ENCODE measurements around the gene CACNA1B.
"Not testable (repeated sequence)": the region's sequence is repeated elsewhere in the genome, so short reads cannot be mapped to it uniquely, and the experiment has no call there.

DNA sequence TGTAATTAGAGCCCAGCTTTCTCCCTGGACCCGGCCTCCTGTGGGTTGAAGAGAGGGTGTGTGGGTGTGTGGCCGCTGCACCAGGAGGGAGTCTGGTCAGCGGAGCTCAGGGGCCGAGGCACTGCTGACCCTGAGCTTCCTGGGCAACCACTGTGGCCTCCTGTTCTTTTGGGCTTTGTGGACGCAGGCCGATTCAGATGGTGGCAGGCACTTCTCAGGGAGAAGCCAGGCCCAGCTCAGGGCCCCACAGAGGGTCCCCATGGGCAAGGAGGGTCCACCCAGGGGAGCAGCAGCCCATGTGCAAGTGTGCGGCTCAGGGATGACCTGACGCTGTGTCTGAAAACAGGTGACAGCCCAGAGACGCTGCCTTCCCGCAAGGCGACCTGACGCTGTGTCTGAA lies 11.0 kb downstream of the CACNA1B start:
- TF ChIP-seq, protein P1, sequence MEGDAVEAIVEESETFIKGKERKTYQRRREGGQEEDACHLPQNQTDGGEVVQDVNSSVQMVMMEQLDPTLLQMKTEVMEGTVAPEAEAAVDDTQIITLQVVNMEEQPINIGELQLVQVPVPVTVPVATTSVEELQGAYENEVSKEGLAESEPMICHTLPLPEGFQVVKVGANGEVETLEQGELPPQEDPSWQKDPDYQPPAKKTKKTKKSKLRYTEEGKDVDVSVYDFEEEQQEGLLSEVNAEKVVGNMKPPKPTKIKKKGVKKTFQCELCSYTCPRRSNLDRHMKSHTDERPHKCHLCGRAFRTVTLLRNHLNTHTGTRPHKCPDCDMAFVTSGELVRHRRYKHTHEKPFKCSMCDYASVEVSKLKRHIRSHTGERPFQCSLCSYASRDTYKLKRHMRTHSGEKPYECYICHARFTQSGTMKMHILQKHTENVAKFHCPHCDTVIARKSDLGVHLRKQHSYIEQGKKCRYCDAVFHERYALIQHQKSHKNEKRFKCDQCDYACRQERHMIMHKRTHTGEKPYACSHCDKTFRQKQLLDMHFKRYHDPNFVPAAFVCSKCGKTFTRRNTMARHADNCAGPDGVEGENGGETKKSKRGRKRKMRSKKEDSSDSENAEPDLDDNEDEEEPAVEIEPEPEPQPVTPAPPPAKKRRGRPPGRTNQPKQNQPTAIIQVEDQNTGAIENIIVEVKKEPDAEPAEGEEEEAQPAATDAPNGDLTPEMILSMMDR (IDR thresholded peaks at IDR 0.05; ENCODE audit: borderline replicate concordance, extremely low read depth, low read length, poor library complexity, severe bottlenecking): not testable (repeated sequence)
- not testable (repeated sequence) for TF ChIP-seq EZH2 (IDR thresholded peaks at IDR 0.05; ENCODE audit: borderline replicate concordance, low read depth, low read length, severe bottlenecking)
